Vagina (tissue), 2 donors: Measurements from ENCODE around the gene TNIK.

ENCODE experiments used
- POLR2A ChIP-seq, 2 donors: fragments of 450-650 bp; IDR thresholded peaks; one replicate each; pipeline ENCODE4 v1.6.1; 2017; ENCODE audit warnings: antibody characterized with exemption in 2 of 2, mild to moderate bottlenecking in 2 of 2, moderate library complexity in 2 of 2
- TF ChIP-seq, protein P1 (sequence below), 3 experiments: fragments of 450-650 bp in 2 of 3; fragments of 200-600 bp in 1 of 3; sonication (generic) in 1 of 3; IDR thresholded peaks; one replicate each; pipeline ENCODE4 v1.5.1; 2017 to 2019; ENCODE audit warnings: antibody characterized with exemption in 3 of 3, mild to moderate bottlenecking in 2 of 3, moderate library complexity in 2 of 3

DNA sequence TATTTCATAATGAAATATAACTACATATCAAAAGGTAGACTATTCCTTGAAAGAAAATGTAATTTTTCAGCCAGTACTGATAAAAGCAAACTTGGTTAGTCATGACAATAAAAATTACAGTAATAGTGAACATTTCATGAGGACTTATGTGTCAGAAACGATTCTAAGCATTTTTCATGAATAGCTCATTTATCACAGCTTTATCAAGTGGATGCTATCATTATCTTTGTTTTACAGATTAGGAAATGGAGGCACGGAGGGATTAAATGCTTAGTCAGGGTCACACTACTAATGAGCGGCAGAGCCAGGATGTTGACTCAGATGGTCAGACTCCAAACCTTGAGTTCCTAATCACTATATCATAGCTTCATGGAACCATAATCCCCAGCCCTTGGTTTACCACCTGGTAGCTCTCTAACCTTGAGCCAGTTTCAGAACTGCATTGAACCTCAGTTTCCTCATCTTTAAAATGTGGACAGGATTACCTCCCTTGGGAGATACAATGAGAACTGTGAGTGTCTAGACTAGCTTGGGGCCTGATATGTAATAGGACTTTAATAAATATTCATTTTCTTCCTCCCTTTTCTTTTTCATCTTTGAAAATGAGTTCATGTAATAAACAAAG, 85.4 kb downstream of the TNIK start:
- TF ChIP-seq, protein P1, sequence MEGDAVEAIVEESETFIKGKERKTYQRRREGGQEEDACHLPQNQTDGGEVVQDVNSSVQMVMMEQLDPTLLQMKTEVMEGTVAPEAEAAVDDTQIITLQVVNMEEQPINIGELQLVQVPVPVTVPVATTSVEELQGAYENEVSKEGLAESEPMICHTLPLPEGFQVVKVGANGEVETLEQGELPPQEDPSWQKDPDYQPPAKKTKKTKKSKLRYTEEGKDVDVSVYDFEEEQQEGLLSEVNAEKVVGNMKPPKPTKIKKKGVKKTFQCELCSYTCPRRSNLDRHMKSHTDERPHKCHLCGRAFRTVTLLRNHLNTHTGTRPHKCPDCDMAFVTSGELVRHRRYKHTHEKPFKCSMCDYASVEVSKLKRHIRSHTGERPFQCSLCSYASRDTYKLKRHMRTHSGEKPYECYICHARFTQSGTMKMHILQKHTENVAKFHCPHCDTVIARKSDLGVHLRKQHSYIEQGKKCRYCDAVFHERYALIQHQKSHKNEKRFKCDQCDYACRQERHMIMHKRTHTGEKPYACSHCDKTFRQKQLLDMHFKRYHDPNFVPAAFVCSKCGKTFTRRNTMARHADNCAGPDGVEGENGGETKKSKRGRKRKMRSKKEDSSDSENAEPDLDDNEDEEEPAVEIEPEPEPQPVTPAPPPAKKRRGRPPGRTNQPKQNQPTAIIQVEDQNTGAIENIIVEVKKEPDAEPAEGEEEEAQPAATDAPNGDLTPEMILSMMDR (IDR thresholded peaks at IDR 0.05), result no peak
- TF ChIP-seq POLR2A (IDR thresholded peaks at IDR 0.05), result no peak
